IPS-15b (cell line): ENCODE measurements around the gene FARP1.
"Not testable (repeated sequence)": the region's sequence is repeated elsewhere in the genome, so short reads cannot be mapped to it uniquely, and the experiment has no call there.

ENCODE experiments used
- H3K27me3 ChIP-seq: one replicate; pipeline ENCODE4 v1.6.1; 2013; ENCODE audit warnings: low read length; ENCODE audit not compliant: control insufficient read depth, insufficient read depth
- H3K36me3 ChIP-seq: one replicate; pipeline ENCODE4 v1.6.1; 2013; ENCODE audit warnings: low read length; ENCODE audit not compliant: control insufficient read depth, insufficient read depth
- H3K4me1 ChIP-seq: one replicate; pipeline ENCODE4 v1.6.1; 2013; ENCODE audit warnings: mild to moderate bottlenecking, low read length; ENCODE audit not compliant: control insufficient read depth, insufficient read depth
- H3K4me3 ChIP-seq: one replicate; pipeline ENCODE4 v1.5.1; 2013; ENCODE audit warnings: low read depth, low read length
- H3K9ac ChIP-seq: one replicate; pipeline ENCODE4 v1.6.1; 2013; ENCODE audit warnings: low read depth, mild to moderate bottlenecking, low read length
- H3K9me3 ChIP-seq: one replicate; pipeline ENCODE4 v1.6.1; 2013; ENCODE audit warnings: mild to moderate bottlenecking, low read length; ENCODE audit not compliant: control insufficient read depth, insufficient read depth

FARP1 gene

DNA sequence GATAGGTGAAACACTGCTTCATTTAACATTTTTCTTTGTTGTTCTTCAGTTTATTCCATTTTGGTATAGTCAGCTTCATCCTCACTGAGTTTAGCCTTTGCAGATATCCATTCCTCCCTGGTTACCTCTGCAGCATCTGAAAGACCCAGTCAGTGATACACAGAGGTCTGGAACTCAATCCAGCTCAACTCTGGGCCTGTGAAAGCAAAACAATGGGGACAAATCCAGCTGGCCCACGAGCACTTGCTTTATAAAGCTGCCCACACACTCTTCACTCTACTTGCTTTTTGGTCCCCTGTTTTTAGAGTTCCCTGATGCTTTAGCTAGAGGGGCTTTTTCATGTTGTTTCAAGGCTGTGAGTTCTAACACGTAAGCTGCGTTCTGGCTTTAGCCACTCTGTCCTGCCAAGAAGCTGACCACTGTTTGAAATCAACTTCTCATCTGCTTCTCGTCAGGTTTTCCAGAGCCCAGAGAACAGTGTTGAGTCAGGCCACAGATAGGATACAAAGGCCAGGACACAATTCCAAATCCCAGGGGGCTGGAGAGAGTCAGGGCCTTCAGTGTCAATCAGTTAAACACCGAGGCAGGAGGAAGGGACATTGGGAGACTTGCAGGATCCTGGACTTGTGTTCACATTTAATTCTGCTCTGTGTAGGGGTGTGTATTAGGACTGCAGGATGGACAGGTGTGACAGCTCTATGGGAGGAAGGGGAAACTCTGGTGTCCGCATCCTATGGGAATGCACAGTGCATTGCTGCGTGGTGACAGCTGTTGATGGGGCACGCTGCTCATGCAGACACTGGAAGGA lies 117.7 kb downstream of the FARP1 start:
- H3K36me3 ChIP-seq: no peaks in the 10 kb centered on the region
- no peak overlapping the region for H3K9ac ChIP-seq
- H3K4me1 ChIP-seq: peaks cover 2% of the 10 kb centered on the region
- H3K4me3 ChIP-seq: no peak overlapping the region
- H3K9me3 ChIP-seq: no peaks in the 10 kb centered on the region
- no peaks in the 10 kb centered on the region for H3K27me3 ChIP-seq

DNA sequence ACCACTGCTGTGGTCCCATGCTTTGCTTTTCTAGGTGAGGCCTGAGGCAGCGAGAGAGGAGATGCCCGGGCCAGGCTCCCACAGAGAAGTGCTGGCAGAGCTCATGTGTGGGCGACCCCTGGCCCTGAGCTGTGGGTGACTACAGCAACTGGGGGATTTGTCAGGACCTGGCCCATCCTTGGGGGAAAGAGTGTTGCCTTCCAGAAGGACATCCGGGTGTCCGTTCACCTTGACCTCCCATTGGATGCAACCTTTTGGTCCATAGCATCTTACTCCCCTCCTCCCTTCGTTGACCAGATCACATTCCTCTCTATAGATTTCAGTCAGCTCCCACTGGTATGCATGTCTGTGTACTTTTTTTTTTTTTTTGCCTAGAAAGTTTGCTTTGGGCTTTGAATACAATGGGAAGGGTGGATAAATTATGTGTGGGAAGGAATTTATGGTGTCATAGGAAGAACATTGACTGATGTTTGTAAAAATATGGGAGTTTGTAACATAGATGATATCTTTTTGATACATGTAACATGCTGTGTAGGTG lies 118.3 kb downstream of the FARP1 start:
- H3K4me1 ChIP-seq: no peaks in the 10 kb centered on the region

DNA sequence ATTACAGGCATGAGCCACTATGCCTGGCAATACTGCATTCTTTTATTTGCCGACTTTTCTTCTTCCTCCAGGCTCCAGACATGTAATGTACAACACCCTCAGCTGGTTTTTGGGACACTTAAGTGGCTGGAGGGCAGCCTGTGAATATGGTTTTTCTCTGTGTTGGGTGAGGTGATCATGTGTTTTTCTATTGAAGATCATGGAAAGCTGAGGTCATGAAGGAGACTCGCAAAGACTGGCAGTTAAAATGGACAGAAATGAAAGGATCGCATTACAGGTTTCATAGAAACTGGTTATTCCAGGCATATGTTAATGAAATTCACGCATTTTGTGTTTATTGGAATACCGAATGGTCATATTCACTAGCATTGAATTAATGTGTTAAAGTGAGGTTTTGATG lies 119.4 kb downstream of the FARP1 start:
- H3K9ac ChIP-seq: no peak overlapping the region
- H3K36me3 ChIP-seq: no peaks in the 10 kb centered on the region
- H3K27me3 ChIP-seq: no peaks in the 10 kb centered on the region
- no peaks in the 10 kb centered on the region for H3K4me1 ChIP-seq
- H3K9me3 ChIP-seq: no peaks in the 10 kb centered on the region
- no peak overlapping the region for H3K4me3 ChIP-seq

More for the DNA sequence above, 118.3 kb downstream of the FARP1 start:
- Histone ChIP-seq H3K9ac (no peak overlapping the region), H3K27me3 (no peaks in the 10 kb centered on the region), H3K36me3 (no peaks in the 10 kb centered on the region), H3K9me3 (no peaks in the 10 kb centered on the region), H3K4me3 (no peak overlapping the region)

DNA sequence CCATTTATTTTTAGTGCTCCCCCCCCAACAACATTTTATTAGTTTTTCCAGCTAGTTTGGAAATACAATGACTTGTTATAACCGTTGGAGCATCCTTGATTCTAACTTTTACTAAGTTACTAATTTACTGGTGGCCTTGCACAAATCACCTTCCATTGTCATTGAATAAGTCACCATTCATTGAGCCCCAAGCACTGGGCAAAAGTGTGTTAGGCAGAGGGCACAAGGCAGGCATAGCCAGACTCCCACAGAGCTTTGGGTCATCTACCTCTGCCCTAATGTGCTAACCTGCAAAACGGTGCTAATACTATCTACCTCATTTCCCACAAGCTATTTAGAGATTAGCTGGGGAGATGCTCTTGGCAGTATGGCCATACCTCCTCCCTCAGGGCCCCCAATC lies 120.9 kb downstream of the FARP1 start:
- no peak overlapping the region for H3K4me3 ChIP-seq
- no peaks in the 10 kb centered on the region for H3K4me1 ChIP-seq
- H3K9ac ChIP-seq: no peak overlapping the region
- no peaks in the 10 kb centered on the region for H3K9me3 ChIP-seq
- H3K36me3 ChIP-seq: no peaks in the 10 kb centered on the region
- no peaks in the 10 kb centered on the region for H3K27me3 ChIP-seq

DNA sequence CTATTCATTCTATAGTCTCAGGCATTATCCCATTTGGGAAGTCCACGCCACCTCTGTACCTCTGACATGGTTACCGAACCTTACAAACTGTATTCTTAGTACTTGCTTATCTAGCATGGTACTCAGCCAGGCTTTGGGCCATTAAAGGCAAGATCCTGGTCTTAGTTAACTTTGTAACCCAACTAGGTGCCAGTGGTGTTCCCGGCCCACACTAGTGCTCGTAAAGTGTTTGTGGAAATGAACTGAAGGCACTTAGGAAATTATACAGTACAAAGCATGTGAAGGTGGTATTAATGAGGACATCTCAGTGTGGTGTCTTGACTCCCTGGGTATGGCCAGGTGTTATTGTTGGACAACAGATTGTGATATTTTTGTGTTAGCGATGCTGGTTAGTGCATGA lies 122.0 kb downstream of the FARP1 start:
- Histone ChIP-seq H3K27me3 (no peaks in the 10 kb centered on the region), H3K9me3 (no peaks in the 10 kb centered on the region), H3K4me1 (no peaks in the 10 kb centered on the region), H3K36me3 (no peaks in the 10 kb centered on the region), H3K9ac (no peak overlapping the region), H3K4me3 (no peak overlapping the region)

DNA sequence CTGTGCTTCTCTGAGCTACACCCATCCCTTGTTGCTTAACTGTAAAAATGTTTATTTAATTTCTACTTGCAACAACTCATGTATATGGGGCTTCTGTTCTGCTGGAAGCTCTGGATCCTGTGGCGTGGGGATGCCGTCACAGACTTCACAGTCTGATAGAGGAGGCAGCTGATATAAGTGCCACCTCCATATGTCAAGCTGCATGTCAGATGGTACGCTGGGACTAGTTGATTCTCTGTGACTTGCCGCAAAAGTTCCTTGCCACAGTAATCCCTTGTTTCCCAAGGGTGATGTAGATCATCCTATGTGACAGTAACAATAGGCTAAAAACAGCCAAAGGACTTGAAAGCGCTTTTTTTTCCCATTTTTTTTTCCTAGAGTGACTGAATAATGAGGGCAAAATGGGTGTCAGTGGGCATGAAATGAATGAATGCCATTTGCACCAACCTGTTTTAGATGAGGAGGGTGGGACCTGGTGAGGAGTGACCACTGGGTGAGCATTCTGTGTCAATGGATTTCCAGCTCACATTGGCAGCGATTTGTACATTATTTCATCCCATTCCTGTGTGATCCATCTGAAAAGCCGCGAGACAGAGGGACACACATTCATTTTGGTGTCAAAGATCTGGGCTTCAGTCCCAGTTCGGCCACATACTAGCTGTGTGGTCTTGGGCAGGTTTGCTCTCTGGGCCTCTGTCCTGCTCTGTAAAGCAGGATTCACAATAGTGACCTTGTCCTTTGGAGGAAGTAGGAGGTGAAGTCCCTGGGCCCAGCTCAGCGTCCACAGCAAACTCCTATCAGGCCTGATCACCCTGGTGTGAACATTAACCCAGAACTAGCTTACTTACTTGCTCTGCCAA lies 123.0 kb downstream of the FARP1 start:
- H3K9ac ChIP-seq: no peak overlapping the region

DNA sequence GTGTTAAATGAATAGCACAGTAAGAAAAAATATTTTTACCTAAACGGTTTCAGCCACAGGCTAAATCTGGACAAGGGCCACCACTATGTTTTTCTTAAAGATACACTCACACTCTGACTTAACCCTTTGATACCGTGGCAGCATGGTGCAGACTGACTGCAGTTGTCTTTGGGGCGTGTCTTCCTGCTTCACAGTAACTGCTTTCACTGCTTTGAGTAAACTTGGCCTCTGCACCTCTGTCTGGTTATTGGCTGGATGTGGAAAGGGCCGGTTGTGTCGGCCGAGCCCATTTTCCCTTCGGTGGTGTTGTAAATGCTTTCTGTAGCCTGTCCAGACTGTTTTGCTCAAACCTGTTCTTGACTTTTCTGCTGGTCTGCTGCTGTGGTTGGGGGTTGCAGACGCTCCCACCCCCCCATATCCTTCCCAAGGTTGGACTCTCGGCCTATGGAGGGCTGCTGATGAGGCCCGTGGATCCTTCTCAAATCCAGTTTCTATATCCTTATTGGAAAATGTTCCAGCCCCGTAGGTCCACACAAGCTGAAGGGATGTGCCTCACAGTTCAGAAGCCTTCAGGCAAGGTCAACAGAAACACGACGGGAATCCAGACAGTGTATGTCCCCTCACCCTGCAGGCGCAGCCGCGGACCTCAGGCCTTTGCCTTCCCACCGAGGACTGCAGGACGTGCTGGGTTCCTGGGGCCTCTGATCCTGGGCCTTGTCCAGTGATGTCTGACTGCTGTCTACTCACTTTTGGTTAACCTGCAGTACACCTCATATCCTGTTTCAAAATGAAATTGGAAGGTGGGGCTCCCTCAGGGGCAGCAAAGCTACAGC lies 124.4 kb downstream of the FARP1 start:
- Histone ChIP-seq H3K27me3 (no peaks in the 10 kb centered on the region), H3K9me3 (no peaks in the 10 kb centered on the region), H3K9ac (peak overlapping the region; percentile 57), H3K4me1 (no peaks in the 10 kb centered on the region), H3K4me3 (no peak overlapping the region), H3K36me3 (no peaks in the 10 kb centered on the region)

More for the DNA sequence above, 123.0 kb downstream of the FARP1 start:
- Histone ChIP-seq H3K27me3 (no peaks in the 10 kb centered on the region), H3K4me3 (no peak overlapping the region), H3K9me3 (no peaks in the 10 kb centered on the region), H3K4me1 (no peaks in the 10 kb centered on the region), H3K36me3 (no peaks in the 10 kb centered on the region)

DNA sequence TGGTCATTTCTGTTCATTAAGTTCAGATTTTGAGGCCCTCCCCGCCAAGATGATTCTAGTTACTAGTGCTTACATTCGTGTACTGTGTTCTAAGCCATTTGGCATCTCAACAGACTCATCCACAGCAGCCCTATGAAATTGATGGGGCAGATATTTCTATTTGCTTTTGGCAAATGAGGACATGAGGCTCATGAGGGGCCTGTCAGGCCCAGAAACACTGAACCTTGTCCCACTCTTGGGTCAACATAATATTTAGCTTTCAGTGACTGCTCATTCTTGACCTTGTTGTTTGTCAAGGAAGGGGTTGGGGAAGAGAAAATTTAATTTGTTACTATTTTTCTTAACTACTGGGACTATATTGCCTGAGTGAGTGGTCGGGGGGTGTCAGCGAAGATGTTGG lies 126.5 kb downstream of the FARP1 start:
- H3K9ac ChIP-seq: no peak overlapping the region
- no peak overlapping the region for H3K4me3 ChIP-seq
- H3K9me3 ChIP-seq: no peaks in the 10 kb centered on the region
- peaks cover 12% of the 10 kb centered on the region for H3K4me1 ChIP-seq
- no peaks in the 10 kb centered on the region for H3K27me3 ChIP-seq
- no peaks in the 10 kb centered on the region for H3K36me3 ChIP-seq

DNA sequence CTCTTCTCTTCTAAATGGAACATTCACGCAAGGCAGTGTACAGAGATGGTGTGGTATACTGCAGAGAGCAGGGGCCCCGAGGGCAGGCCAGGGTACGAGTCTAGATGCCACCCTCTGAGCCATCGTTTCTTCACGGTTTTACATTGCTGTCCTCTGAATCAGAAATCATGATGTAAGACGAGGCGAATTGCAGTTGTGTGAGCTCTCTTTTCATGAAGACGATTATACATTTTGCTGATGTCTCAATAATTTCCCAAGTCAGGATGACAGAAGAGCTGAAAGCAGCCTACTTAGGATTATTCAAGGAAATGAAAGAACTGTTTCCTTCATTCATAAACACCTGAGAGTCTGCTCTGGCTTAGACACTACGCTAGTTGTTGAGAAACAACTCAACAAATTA lies 127.9 kb downstream of the FARP1 start:
- peaks cover 17% of the 10 kb centered on the region for H3K4me1 ChIP-seq
- H3K4me3 ChIP-seq: no peak overlapping the region
- H3K27me3 ChIP-seq: no peaks in the 10 kb centered on the region
- H3K9ac ChIP-seq: no peak overlapping the region
- no peaks in the 10 kb centered on the region for H3K36me3 ChIP-seq
- no peaks in the 10 kb centered on the region for H3K9me3 ChIP-seq

DNA sequence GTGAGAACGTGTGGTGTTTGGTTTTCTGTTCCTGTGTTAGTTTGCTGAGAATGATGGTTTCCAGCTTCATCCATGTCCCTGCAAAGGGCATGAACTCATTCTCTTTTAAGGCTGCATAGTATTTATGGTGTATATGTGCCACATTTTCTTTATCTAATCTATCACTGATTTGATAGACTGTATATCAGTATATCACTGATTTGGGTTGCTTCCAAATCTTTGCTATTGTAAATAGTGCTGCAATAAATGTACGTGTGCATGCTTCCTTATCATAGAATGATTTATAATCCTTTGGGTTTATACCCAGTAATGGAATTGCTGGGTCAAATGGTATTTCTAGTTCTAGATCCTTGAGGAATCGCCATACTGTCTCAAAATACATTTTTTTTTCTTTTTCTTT lies 128.8 kb downstream of the FARP1 start:
- H3K4me1 ChIP-seq: peaks cover 17% of the 10 kb centered on the region
- not testable (repeated sequence) for H3K9me3 ChIP-seq, H3K4me3 ChIP-seq, H3K9ac ChIP-seq, H3K36me3 ChIP-seq, H3K27me3 ChIP-seq

DNA sequence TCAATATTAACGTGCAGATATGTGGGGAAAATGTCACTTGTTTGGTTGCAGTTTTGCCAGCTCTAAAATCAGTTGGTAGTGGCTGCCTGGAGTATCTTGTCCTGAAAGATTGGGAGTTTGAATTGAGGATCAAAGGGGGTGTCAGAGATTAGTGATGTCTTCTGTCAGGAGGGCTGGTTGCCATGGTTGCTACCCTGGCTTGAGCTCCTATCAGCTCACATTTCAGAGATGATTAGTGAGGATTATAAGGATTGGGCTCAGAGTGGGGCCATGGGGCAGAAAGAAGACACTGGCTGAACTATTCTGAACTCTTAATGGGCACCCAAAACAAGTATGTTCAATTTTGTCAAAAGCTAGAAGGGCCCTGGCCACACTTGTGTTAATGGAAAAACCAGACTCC lies 129.7 kb downstream of the FARP1 start:
- H3K27me3 ChIP-seq: no peaks in the 10 kb centered on the region
- H3K9ac ChIP-seq: no peak overlapping the region
- H3K4me1 ChIP-seq: peaks cover 17% of the 10 kb centered on the region
- no peaks in the 10 kb centered on the region for H3K9me3 ChIP-seq
- no peaks in the 10 kb centered on the region for H3K36me3 ChIP-seq
- H3K4me3 ChIP-seq: no peak overlapping the region
